Esophagus squamous epithelium (tissue), 5 donors: ENCODE data around the gene STMN1. TPM values are rescaled to one million over a fixed set of nuclear protein-coding genes. Genes with fewer than 3 reads are reported as not detected.
A peak's percentile ranks its signal among the peaks of the same experiment; 100 is the strongest.

ENCODE experiments used
- DNase-seq: peaks from one replicate; lab custom pipeline; 2025; lab: John Stamatoyannopoulos, UW
- H3K27ac ChIP-seq, 4 donors: fragments of 200-600 bp; sonication (generic); one replicate each; pipeline ENCODE4 v1.5.1; 2016 to 2019; ENCODE audit warnings: mild to moderate bottlenecking in 1 of 4
- H3K27me3 ChIP-seq, 4 donors: fragments of 200-600 bp; sonication (generic); 1 replicate in 3 of 4; 2 replicates in 1 of 4; pipeline versions ENCODE4 v1.5.1 to v1.6.0; 2017 to 2021; ENCODE audit warnings: antibody characterized with exemption in 1 of 4
- H3K36me3 ChIP-seq, 3 donors: fragments of 200-600 bp; sonication (generic); one replicate each; pipeline ENCODE4 v1.5.1; 2016 to 2019
- H3K4me1 ChIP-seq, 3 donors: fragments of 200-600 bp; sonication (generic); one replicate each; pipeline ENCODE4 v1.5.1; 2017 to 2019
- H3K4me3 ChIP-seq, 4 donors: fragments of 200-600 bp; sonication (generic); 1 replicate in 3 of 4; 2 replicates in 1 of 4; pipeline ENCODE4 v1.5.1; 2016 to 2019; ENCODE audit warnings: mild to moderate bottlenecking in 2 of 4, moderate library complexity in 1 of 4
- H3K9me3 ChIP-seq, 3 donors: fragments of 200-600 bp; sonication (generic); one replicate each; pipeline ENCODE4 v1.5.1; 2016 to 2019
- CTCF ChIP-seq, 6 experiments: fragments of 450-650 bp in 4 of 6; fragments of 200-600 bp in 2 of 6; sonication (generic) in 2 of 6; IDR thresholded peaks; one replicate each; pipeline ENCODE4 v1.5.1; 2016 to 2019; ENCODE audit warnings: antibody characterized with exemption in 6 of 6, mild to moderate bottlenecking in 4 of 6, moderate library complexity in 4 of 6
- POLR2A ChIP-seq, 4 donors: fragments of 450-650 bp; IDR thresholded peaks; one replicate each; pipeline ENCODE4 v1.6.1; 2017; ENCODE audit warnings: antibody characterized with exemption in 4 of 4, mild to moderate bottlenecking in 4 of 4, moderate library complexity in 3 of 4
- WGBS, 2 donors: methylation state at CpG; one replicate each; pipeline ENCODE4 v1.1.5; 2018; 5-methylcytosine and 5-hydroxymethylcytosine counted together
- intact Hi-C: fragments of 100-400 bp; cut with DNase I; formaldehyde crosslinking; loops from one replicate; pipeline ENCODE4 v1.15.0; 2022
- total RNA-seq, 4 donors: library from RNA; depleted of rRNA; stranded (reverse); fragments of >200 nt; gene quantifications; one replicate each; pipeline ENCODE4 v1.1.0, GENCODE V29; 2016
- donor health status: DM: yes; HTN: yes; CAD: no.

STMN1 gene
- total RNA-seq, 4 donors from 2014 or later, result 29.6 to 65.5 (median 42.7) TPM

- TF ChIP-seq CTCF (IDR thresholded peaks at IDR 0.05) (no peak), POLR2A (IDR thresholded peaks at IDR 0.05) (no peak)
- Histone ChIP-seq H3K9me3 (no peaks in the 10 kb centered on the region), H3K4me3 (no peak overlapping the region), H3K27ac (peak overlapping the region in 2 of 4 donors; percentile 17 to 62), H3K4me1 (peaks cover 12 to 59% (median 12%) of the 10 kb centered on the region in 3 donors), H3K36me3 (peaks cover 0 to 16% (median 0%) of the 10 kb centered on the region in 3 donors), H3K27me3 (no peaks in the 10 kb centered on the region)
- 57 to 68% methylated on average over 4 to 10 of the region's 16 CpGs for whole genome bisulfite sequencing, 2 donors
- no peak for DNase-seq
- intact Hi-C loops, result no loop called here
Observed at GRCh38 chr1:25861316-25862286, 44.6 kb downstream of the STMN1 start.

- H3K4me1 ChIP-seq, result peaks cover 12 to 54% (median 12%) of the 10 kb centered on the region in 3 donors
- TF ChIP-seq CTCF (IDR thresholded peaks at IDR 0.05), result no peak
- TF ChIP-seq POLR2A (IDR thresholded peaks at IDR 0.05), result peak in 2 of 4 donors; percentile 72 to 76
- no peaks in the 10 kb centered on the region for H3K27me3 ChIP-seq
- peak; percentile 47 for DNase-seq
- H3K27ac ChIP-seq, result peak within 1 kb of the TSS; percentile 62 to 85 (median 79)
- no peaks in the 10 kb centered on the region for H3K9me3 ChIP-seq
- WGBS, 2 donors, result 3 to 5% methylated on average over 25 to 60 of the region's 77 CpGs
- intact Hi-C loops, result no loop called here
- H3K36me3 ChIP-seq, result peaks cover 0 to 16% (median 0%) of the 10 kb centered on the region in 3 donors
- peak within 1 kb of the TSS; percentile 37 to 63 (median 52) for H3K4me3 ChIP-seq
Observed at GRCh38 chr1:25858906-25859789, 47.1 kb downstream of the STMN1 start, which contains the start of gene AUNIP. Gene AUNIP (minus strand): TSS chr1:25859457. CDS start chr1:25859357, 100 bp downstream.

GRCh38 chr1:25858494-25858893 is 47.7 kb downstream of the STMN1 start:
- Histone ChIP-seq H3K4me3 (peak overlapping the region in 3 of 4 donors; percentile 51 to 63 (median 52)), H3K27me3 (no peaks in the 10 kb centered on the region), H3K27ac (no peak overlapping the region), H3K4me1 (peaks cover 9 to 49% (median 12%) of the 10 kb centered on the region in 3 donors), H3K9me3 (no peaks in the 10 kb centered on the region), H3K36me3 (peaks cover 0 to 14% (median 0%) of the 10 kb centered on the region in 3 donors)
- intact Hi-C loops, result no loop called here
- DNase-seq, result no peak
- 21 to 41% methylated on average over 7 of the region's 7 CpGs for WGBS, 2 donors
- TF ChIP-seq POLR2A (IDR thresholded peaks at IDR 0.05), result no peak
- no peak for TF ChIP-seq CTCF (IDR thresholded peaks at IDR 0.05)

- no peak for DNase-seq
- WGBS, 2 donors, result 77 to 81% methylated on average over 10 to 11 of the region's 11 CpGs
- no peak overlapping the region for H3K4me3 ChIP-seq
- H3K36me3 ChIP-seq, result no peaks in the 10 kb centered on the region
- H3K9me3 ChIP-seq, result no peaks in the 10 kb centered on the region
- peaks cover 9 to 34% (median 12%) of the 10 kb centered on the region in 3 donors for H3K4me1 ChIP-seq
- intact Hi-C loops, result no loop called here
- no peak overlapping the region for H3K27ac ChIP-seq
- no peaks in the 10 kb centered on the region for H3K27me3 ChIP-seq
- TF ChIP-seq CTCF (IDR thresholded peaks at IDR 0.05) (no peak), POLR2A (IDR thresholded peaks at IDR 0.05) (no peak)
Observed at GRCh38 chr1:25856856-25857255, 49.4 kb downstream of the STMN1 start.
